ENCODE measurements around the gene A4GNT.
"Not testable (repeated sequence)": the region's sequence is repeated elsewhere in the genome, so short reads cannot be mapped to it uniquely, and the experiment has no call there.

The A4GNT gene

DNA sequence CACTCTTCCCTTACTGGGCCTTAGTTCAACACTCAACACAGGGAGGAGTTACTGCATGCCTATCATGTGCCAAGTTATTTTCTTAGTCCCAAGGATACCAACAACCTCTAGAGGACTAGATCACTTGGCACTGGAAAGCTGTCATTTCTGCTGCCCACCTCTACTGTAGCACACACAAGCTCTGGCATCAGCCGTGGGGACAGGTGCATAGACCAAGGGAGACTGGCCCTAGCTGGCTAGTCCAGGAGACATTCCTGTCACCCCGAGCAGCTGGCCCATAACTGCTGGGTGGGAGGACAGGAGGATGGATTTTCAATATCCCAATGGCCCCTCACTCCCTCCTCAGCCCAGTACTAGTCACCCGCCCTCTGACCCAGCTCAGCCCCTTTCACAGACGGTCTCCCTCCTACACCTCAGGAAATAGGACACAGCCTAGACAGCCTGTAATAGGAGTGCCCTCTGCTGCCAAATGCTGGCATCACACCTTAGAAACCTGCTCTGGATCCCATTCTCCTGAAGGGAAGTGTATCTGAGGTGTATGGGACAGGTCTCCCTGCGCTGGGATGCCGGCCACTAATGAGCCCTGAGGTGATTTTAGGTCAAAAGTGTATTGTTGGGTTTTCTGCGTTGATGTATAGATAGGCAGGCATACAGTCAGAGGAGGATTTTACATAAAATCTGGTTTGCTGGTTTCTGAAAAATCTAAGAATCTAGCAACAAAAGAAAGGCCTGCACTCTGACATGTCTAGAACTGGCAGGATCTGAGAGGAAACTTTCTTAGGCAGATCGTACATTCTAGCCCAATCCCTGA, 13.4 kb downstream of the A4GNT start:
- DNase-seq (ENCODE audit: low read depth): no peak

DNA sequence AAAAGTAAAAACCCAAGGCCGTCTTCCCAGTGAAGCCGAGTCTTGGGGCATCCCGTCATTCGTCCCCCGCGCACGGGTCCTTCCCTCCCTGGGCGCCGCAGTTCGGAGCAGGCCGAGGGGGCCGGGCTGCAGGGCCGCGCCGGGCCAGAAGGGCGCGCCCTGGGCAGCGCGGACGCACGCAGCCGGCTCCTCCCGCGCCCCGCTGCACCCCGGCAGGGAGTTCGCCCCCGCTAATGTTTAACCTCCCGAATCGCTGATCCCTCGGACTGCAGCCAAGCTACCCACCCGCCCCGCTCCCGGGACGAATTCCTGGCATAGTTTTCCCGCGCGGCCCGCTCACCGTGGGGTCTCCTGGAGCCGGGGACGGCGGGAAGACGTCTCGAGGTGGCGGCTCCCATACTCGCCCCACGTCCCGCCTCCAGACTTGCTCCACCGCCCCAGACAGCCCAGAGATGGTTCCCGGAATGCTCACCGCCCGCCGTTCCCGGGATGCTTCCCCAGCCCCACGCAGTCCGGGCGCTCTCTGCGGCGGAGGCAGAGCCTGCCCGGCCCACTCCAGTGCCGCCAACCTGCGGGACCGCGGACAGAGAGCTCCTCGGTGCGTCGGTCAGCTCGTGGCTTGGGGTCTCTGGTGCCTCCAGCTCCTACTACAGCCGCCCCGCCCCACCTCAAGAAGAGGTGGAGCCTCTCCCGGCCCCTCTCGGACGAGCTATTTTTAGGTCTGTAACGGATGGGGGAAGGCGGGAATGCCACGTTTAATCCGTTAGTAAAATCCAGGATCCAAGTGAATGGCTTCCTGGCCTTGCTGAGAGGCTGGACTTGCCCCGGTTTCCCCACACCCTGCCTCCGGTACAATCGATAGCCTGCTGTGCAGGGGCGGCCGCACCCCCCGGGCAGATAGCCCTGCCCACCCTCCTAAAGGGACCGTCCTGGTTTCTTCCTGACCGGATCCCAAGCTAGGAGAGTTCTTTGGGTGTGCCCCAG, 16.9 kb downstream of the A4GNT start, which contains the start of gene DZIP1L:
DZIP1L (minus strand) TSS at position 621 of the 984 bp plus-strand sequence. CDS start 11,637 bp downstream, outside the sequence.
- DNase-seq (ENCODE audit: low read depth): no peak

DNA sequence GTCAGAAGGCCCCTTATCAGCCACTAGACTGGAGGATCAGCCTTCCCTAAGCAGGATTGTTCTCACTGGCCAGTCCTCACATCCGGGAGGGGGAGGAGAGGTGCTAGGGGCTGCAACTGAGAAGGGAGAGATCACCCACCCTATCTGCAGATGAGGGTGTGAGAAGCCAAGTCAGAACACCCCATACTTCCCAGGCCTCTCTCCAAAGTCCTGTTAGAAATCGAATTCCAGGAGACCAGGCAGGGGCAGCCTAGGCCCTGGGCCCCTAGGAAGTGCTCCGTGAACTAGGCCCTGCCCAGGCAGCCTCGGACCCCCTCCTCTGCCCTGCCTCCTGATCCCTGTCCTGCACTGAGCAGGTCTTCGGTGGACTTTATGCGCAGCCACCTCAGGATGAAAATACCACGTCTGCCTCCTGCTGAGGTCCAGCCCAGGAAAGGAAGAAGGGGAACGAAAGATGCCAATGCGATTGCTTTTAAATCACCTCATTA, 17.7 kb downstream of the A4GNT start:
- no peak for DNase-seq (ENCODE audit: low read depth)

DNA sequence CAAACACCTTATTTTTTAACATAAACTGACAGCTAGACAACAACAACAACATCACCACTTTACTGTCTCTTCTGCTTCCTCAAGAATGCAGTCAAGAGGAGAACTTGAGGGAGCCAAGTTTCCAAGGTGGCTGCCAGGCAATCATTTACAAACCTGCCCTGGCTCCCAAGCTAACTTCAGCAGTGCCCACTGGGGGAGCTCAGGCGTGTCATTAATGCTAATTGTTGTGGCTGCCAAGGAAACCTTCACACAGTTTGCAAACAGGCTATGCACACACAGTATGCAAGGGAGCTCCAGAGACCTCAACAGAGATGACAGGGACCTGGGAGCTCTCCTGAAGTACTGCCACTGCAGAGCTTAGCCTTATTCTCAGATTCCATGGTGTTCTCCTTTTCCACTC, 18.9 kb downstream of the A4GNT start:
- DNase-seq (ENCODE audit: low read depth): no peak

- DNase-seq (ENCODE audit: low read depth): no peak
These were observed 19.8 kb downstream of the A4GNT start for GRCh38 chr3:138112362-138112761.

GRCh38 chr3:138105598-138105997, 26.6 kb downstream of the A4GNT start:
- DNase-seq (ENCODE audit: low read depth): no peak

- DNase-seq (ENCODE audit: low read depth): no peak
These were observed 28.7 kb downstream of the A4GNT start for GRCh38 chr3:138103466-138103865.

- DNase-seq (ENCODE audit: low read depth): not testable (repeated sequence)
These were observed 30.7 kb downstream of the A4GNT start for GRCh38 chr3:138101351-138101940.

DNA sequence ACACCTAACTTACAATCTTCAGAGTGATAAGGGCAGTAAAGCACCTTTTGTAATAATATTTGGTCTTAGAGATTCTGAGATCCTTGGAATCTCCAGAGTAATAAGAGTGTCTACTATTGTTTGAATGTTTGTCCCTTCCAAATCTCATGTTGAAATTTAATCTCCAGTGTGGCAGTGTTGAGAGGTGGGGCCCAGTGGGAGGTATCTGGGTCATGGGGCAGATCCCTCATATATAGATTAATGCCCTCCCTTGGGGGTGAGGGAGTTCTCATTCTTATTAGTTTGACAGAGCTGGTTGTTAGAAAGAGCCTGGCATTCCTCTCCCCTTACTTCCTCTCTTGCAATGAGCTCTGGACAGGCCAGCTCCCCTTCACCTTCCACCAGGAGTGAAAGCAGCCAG, 32.8 kb downstream of the A4GNT start:
- DNase-seq (ENCODE audit: low read depth): no peak

DNA sequence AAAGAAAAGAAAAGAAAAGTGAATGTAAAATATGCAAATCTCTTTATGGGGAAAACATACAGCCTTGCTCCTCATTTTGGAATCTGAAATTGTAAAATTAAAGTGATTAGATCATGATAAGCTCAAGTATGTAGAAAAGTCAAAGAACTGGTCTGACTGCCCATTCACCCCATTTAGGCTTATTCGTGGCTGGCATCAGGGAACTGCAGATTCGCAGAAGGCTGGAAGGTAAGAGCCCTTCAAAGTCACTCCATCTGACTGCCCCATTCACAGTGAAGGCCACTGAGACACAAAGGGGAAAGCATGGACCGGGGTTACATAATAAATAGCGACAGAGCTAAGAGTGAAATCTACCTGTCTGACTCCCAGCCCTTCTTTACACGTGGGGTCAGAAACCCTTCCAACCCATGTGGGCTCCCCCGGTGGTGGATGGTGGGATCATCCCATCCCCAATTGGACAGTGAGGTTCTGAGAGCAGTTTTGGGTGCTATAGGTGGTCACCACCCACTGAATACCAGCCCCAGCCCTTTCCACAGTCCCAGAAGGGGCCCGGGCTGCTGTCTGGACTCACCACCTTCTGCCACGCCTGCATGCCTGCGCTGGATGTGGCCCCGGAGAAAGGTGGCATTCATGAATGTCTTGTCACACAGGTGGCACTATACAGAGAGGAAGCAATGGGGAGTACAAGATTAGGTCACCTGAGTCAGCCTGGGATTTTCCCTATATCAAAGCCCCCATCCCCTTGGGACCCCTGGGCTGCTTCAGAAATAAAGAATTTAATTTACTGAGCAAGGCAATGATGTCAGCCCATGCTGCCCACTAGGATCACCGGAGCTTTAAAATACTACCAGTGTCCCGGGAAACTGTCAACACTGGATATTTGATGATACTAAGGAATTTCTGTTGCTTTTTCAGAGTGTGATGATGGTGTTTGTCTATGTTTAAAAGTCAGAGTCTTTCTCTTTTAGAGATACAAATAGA, 34.7 kb downstream of the A4GNT start:
- no peak for DNase-seq (ENCODE audit: low read depth)

- no peak for DNase-seq (ENCODE audit: low read depth)
These were observed 38.5 kb downstream of the A4GNT start for GRCh38 chr3:138093721-138094120.

- no peak for DNase-seq (ENCODE audit: low read depth)
These were observed 40.2 kb downstream of the A4GNT start for GRCh38 chr3:138092023-138092422.

GRCh38 chr3:138089091-138089490, 43.1 kb downstream of the A4GNT start:
- DNase-seq (ENCODE audit: low read depth): no peak

GRCh38 chr3:138085745-138086144, 46.4 kb downstream of the A4GNT start:
- not testable (repeated sequence) for DNase-seq (ENCODE audit: low read depth)

DNA sequence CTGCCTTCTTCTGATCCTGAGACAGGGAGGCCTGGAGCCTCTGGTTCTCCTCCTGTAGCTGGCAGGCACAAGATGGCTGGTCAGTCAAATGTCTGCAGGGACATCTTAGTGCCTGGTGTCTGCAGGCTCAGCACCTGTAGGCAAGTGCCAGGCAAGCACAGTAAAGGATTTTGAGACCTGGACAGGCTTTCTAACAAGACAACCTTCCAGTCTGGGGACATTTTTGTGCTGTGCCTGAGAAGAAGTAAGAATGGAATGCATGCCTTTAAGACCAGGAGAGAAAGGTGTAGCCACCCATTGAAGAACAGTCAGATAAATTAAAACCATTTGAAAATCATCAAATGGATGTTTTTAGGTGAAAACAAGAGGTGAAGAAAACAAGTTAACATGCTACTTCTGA, 48.0 kb downstream of the A4GNT start:
- no peak for DNase-seq (ENCODE audit: low read depth)

DNA sequence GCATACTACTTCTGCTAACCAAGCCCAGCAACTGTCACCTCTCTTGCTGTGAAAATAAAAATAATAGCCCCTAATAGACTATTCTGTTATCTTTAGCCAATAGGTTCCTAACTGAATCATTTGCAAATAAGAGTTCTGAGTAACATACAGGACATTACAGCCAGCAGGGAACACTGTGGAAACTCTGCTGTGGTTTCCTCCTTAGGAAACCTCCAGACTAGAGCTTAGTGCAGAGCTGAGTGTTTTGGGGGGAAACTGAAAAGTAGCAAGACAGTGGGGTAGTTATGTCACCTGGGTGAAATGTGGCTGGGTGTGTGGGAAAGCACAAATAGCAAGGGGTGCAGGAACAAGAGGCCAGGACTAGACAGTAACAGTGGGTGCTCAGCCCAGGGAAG, 49.2 kb downstream of the A4GNT start:
- DNase-seq (ENCODE audit: low read depth): no peak

- no peak for DNase-seq (ENCODE audit: low read depth)
These were observed 49.9 kb downstream of the A4GNT start for GRCh38 chr3:138082085-138082991.

DNA sequence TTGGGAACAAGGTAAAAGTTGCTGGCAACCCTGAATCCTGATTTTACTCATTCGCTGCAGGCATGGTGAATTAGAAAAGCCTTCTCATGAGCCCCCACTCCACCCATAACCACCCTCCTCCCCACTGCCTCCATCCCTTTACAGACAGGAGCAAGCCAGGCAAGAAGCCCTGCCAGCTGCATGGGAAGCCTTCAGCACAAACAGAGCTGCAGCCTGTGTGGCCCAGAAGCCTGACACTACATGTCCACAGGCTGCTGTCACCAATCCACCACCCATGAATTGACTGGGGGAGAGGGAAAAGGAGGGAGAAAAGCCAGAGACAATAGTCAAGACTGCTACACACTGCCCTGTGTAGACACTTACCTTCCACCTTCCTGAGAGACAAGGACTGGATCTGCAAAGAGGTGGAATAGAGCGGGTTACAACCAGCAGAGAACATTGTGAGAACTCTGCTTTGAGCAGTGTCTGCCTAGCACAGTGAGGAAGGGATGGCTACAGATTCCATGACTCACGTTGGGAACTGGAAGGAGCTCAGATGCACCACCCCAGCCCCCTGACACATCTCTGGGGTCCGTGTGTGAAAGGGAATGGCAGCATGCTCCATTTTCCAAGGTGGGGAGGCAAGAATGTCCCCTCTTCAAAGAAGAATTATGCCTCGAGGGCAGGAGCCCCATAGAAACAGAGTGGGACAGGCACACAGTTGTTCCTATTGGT, 50.7 kb downstream of the A4GNT start:
- no peak for DNase-seq (ENCODE audit: low read depth)

DNA sequence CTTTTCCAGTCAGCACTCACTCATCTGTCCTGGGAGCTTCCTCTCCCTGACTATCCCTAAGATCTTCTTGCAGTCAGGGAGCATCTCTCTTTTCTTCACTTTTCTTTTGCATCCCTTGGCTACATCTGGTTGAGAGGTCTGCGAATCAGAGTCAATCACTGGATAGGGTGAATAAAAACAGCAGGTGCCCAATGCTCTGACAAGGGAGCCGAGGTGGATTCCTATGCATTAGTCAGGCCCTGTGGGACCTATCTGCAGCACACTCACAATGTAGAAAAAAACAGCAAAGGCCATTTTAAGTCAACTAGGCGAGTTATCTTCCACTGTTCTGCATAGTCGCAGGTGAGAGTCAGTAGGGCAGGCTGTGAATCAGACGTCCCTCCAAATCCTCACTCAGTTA, 52.3 kb downstream of the A4GNT start:
- no peak for DNase-seq (ENCODE audit: low read depth)
